Caco-2 (cell line): ENCODE data around the gene GDI1. TPM values are rescaled to one million over a fixed set of nuclear protein-coding genes. Genes with fewer than 3 reads are reported as not detected.

Source experiments
- BruUV-seq: library from RNA; stranded (reverse); fragments of 400-500 nt; replicated peaks from 2 replicates; lab custom pipeline; 2021; lab: Mats Ljungman, UMichigan
- CTCF ChIA-PET: fragments of 300-600 bp; sonication (Branson Sonifier 250); formaldehyde crosslinking; loops from one replicate; lab custom pipeline; 2022; ENCODE audit warnings: antibody characterized with exemption; lab: Charles Lee
- POLR2A ChIA-PET: fragments of 300-600 bp; sonication (Branson Sonifier 250); formaldehyde crosslinking; loops from one replicate; lab custom pipeline; 2022; ENCODE audit warnings: antibody characterized with exemption; lab: Charles Lee
- DNase-seq, 2 experiments: peaks; one replicate each; pipeline versions ENCODE4 v3.0.0 to v3.0.0-alpha.2; 2020 to 2022
- H3K27me3 ChIP-seq: replicated peaks from 2 replicates; pipeline ENCODE4 v1.6.0; 2011; ENCODE audit warnings: low read length; ENCODE audit not compliant: control insufficient read depth, insufficient read depth
- H3K36me3 ChIP-seq: 2 replicates; pipeline ENCODE4 v1.5.1; 2011; ENCODE audit warnings: low read length; ENCODE audit not compliant: control insufficient read depth, insufficient read depth
- H3K4me1 ChIP-seq: fragments of 250-450 bp; sonication (Bioruptor Pico); 2 replicates; pipeline ENCODE4 v1.5.1; 2020; ENCODE audit warnings: mild to moderate bottlenecking
- H3K4me3 ChIP-seq: 2 replicates; pipeline ENCODE4 v1.5.1; 2011; ENCODE audit warnings: low read depth, mild to moderate bottlenecking, control low read depth, low read length
- H3K9me3 ChIP-seq: fragments of 250-450 bp; sonication (Bioruptor Pico); 2 replicates; pipeline ENCODE4 v1.5.1; 2020; ENCODE audit warnings: mild to moderate bottlenecking, moderate library complexity
- H3K27ac Mint-ChIP-seq: one replicate; pipeline ENCODE4 v1.8.0; 2022; ENCODE audit warnings: mixed read lengths; ENCODE audit not compliant: unreplicated experiment
- H3K27me3 Mint-ChIP-seq: one replicate; pipeline ENCODE4 v1.8.0; 2022; ENCODE audit warnings: mixed read lengths; ENCODE audit not compliant: insufficient read depth, unreplicated experiment
- H3K36me3 Mint-ChIP-seq: one replicate; pipeline ENCODE4 v1.8.0; 2022; ENCODE audit warnings: mild to moderate bottlenecking, mixed read lengths; ENCODE audit not compliant: insufficient read depth, unreplicated experiment
- H3K4me1 Mint-ChIP-seq: one replicate; pipeline ENCODE4 v1.8.0; 2022; ENCODE audit warnings: low read depth, mixed read lengths; ENCODE audit not compliant: unreplicated experiment
- H3K4me3 Mint-ChIP-seq: one replicate; pipeline ENCODE4 v1.8.0; 2022; ENCODE audit warnings: mild to moderate bottlenecking, moderate library complexity, mixed read lengths; ENCODE audit not compliant: unreplicated experiment
- H3K9me3 Mint-ChIP-seq: one replicate; pipeline ENCODE4 v1.8.0; 2022; ENCODE audit warnings: mixed read lengths; ENCODE audit not compliant: unreplicated experiment
- intact Hi-C: fragments of 100-400 bp; cut with micrococcal nuclease; formaldehyde crosslinking; loops from one replicate; pipeline ENCODE4 v1.10.0; 2022; ENCODE audit not compliant: unreplicated experiment
- total RNA-seq: library from RNA; stranded (reverse); gene quantifications from 2 replicates; pipeline ENCODE4 v1.2.3, GENCODE V29; 2022
- TF ChIP-seq, protein P1 (sequence below), 2 experiments: fragments of 200-600 bp in 1 of 2; IDR thresholded peaks; 1 replicate in 1 of 2; 2 replicates in 1 of 2; pipeline versions ENCODE4 v1.5.1 to v1.8.0; 2011 to 2022; ENCODE audit warnings: antibody characterized with exemption in 1 of 2, control low read depth in 1 of 2, inconsistent platforms in 1 of 2, low read depth in 1 of 2, low read length in 1 of 2, mild to moderate bottlenecking in 1 of 2, moderate library complexity in 1 of 2; ENCODE audit not compliant: insufficient read depth in 1 of 2, severe bottlenecking in 1 of 2, unreplicated experiment in 1 of 2

Gene GDI1
- total RNA-seq, 1 experiment from 2014 or later, result 68.7 TPM

DNA sequence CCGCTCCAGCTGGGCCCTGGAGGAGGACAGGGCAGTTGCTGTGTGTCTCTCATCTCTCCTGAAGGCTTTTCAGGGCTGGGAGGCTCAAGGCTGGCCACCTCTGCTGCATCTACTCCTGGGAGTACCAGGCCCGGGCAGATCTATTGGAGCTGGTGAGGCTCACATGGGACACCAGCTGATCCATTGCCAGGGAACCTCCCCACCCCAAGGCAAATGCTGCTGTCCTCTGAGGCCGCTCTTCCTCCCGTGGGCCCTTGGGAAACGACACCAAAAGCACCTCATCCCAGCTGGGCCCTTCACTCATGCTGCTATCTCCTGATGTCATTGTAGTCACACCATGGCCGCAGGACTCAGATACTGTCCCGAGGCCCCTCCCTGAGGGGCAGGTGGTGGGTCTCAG, 45.8 kb downstream of the GDI1 start:
- H3K36me3 Mint-ChIP-seq, result peaks cover 25% of the 10 kb centered on the region
- CTCF ChIA-PET, result no interaction called here
- Histone ChIP-seq H3K9me3 (no peaks in the 10 kb centered on the region), H3K36me3 (0 out of 2 replicates have a peak, but pooled peaks cover 1% of the 10 kb centered on the region), H3K27me3 (no peaks in the 10 kb centered on the region), H3K4me1 (peaks cover 4% of the 10 kb centered on the region; the same call in 1 of the 2 replicates), H3K4me3 (no peak overlapping the region)
- TF ChIP-seq, protein P1, sequence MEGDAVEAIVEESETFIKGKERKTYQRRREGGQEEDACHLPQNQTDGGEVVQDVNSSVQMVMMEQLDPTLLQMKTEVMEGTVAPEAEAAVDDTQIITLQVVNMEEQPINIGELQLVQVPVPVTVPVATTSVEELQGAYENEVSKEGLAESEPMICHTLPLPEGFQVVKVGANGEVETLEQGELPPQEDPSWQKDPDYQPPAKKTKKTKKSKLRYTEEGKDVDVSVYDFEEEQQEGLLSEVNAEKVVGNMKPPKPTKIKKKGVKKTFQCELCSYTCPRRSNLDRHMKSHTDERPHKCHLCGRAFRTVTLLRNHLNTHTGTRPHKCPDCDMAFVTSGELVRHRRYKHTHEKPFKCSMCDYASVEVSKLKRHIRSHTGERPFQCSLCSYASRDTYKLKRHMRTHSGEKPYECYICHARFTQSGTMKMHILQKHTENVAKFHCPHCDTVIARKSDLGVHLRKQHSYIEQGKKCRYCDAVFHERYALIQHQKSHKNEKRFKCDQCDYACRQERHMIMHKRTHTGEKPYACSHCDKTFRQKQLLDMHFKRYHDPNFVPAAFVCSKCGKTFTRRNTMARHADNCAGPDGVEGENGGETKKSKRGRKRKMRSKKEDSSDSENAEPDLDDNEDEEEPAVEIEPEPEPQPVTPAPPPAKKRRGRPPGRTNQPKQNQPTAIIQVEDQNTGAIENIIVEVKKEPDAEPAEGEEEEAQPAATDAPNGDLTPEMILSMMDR (IDR thresholded peaks at IDR 0.05; ENCODE audit: insufficient read depth in 1 of 2, low read depth in 1 of 2, low read length in 1 of 2, severe bottlenecking in 1 of 2, unreplicated experiment in 1 of 2), result no peak
- no peak overlapping the region for H3K4me3 Mint-ChIP-seq
- no TSS peak for BruUV-seq
- H3K9me3 Mint-ChIP-seq, result no peaks in the 10 kb centered on the region
- DNase-seq, result no peak
- intact Hi-C loops, result no loop called here
- POLR2A ChIA-PET, result no interaction called here
- peak overlapping the region; percentile 48 for H3K27ac Mint-ChIP-seq
- no peaks in the 10 kb centered on the region for H3K27me3 Mint-ChIP-seq
- no peaks in the 10 kb centered on the region for H3K4me1 Mint-ChIP-seq

DNA sequence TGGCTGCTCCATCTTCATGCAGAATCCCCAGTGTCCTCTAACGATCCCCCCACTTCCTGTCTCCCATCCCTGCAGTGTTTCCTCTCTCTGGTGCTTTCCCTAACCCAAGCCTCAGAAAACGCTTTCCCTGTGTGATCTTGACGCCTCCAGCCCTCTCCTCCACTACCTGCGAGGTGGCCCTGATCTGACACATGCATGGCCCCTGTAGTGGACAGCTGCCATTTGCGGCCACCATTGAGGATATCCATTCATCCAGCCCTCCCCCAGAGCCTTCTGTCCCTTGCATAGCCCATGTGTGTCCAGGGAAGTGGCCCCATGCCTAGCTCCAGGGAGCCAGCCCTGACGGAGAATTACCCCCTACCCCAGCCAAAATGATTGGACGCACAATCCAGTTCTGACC, 46.4 kb downstream of the GDI1 start:
- POLR2A ChIA-PET, result no interaction called here
- peak overlapping the region; percentile 48 for H3K27ac Mint-ChIP-seq
- CTCF ChIA-PET, result no interaction called here

GRCh38 chrX:154484255-154485149, 47.5 kb downstream of the GDI1 start:
- CTCF ChIA-PET, result interaction anchor here (0.5 kb wide), 1 partner anchor 47 kb away, joined by 5 read pairs; no protein-coding TSS in a partner anchor
- Histone ChIP-seq H3K4me1 (peaks cover 4% of the 10 kb centered on the region; the same call in 1 of the 2 replicates), H3K36me3 (0 out of 2 replicates have a peak, but pooled peaks cover 1% of the 10 kb centered on the region), H3K9me3 (no peaks in the 10 kb centered on the region), H3K27me3 (no peaks in the 10 kb centered on the region), H3K4me3 (no peak overlapping the region)
- H3K27me3 Mint-ChIP-seq, result no peaks in the 10 kb centered on the region
- no peaks in the 10 kb centered on the region for H3K9me3 Mint-ChIP-seq
- BruUV-seq, result no TSS peak
- POLR2A ChIA-PET, result no interaction called here
- H3K36me3 Mint-ChIP-seq, result peaks cover 11% of the 10 kb centered on the region
- H3K4me1 Mint-ChIP-seq, result no peaks in the 10 kb centered on the region
- no peak overlapping the region for H3K27ac Mint-ChIP-seq
- DNase-seq, result no peak
- intact Hi-C loops, result no loop called here
- TF ChIP-seq, protein P1 (IDR thresholded peaks at IDR 0.05; ENCODE audit: insufficient read depth in 1 of 2, low read depth in 1 of 2, low read length in 1 of 2, severe bottlenecking in 1 of 2, unreplicated experiment in 1 of 2), result no peak
- no peak overlapping the region for H3K4me3 Mint-ChIP-seq

More for the DNA sequence above, 46.4 kb downstream of the GDI1 start:
- Histone ChIP-seq H3K36me3 (0 out of 2 replicates have a peak, but pooled peaks cover 1% of the 10 kb centered on the region), H3K4me1 (peaks cover 4% of the 10 kb centered on the region; the same call in 1 of the 2 replicates), H3K4me3 (no peak overlapping the region), H3K9me3 (no peaks in the 10 kb centered on the region), H3K27me3 (no peaks in the 10 kb centered on the region)
- no peak for DNase-seq
- TF ChIP-seq, protein P1 (IDR thresholded peaks at IDR 0.05; ENCODE audit: insufficient read depth in 1 of 2, low read depth in 1 of 2, low read length in 1 of 2, severe bottlenecking in 1 of 2, unreplicated experiment in 1 of 2), result no peak
- H3K4me1 Mint-ChIP-seq, result no peaks in the 10 kb centered on the region
- BruUV-seq, result no TSS peak
- intact Hi-C loops, result no loop called here
- peaks cover 22% of the 10 kb centered on the region for H3K36me3 Mint-ChIP-seq
- no peak overlapping the region for H3K4me3 Mint-ChIP-seq
- no peaks in the 10 kb centered on the region for H3K9me3 Mint-ChIP-seq
- H3K27me3 Mint-ChIP-seq, result no peaks in the 10 kb centered on the region
